HepG2 (cell line): Measurements from ENCODE around the gene PKNOX2. TPM values are rescaled to one million over a fixed set of nuclear protein-coding genes. Genes with fewer than 3 reads are reported as not detected.

Source experiments
- ATAC-seq: fragments of 200-7000 bp; cut with Tn5 transposase; 3 replicates; pipeline ENCODE4 v1.9.1; 2020; ENCODE audit warnings: mild to moderate bottlenecking, moderate library complexity
- BruUV-seq: library from RNA; stranded (reverse); fragments of 400-500 nt; replicated peaks from 2 replicates; lab custom pipeline; 2021; lab: Mats Ljungman, UMichigan
- CTCF ChIA-PET: fragments of 300-600 bp; formaldehyde crosslinking; extraction: SDS; loops from one replicate; lab custom pipeline; 2021; ENCODE audit warnings: low total read pairs, inconsistent platforms, low intra/inter-chr PET ratio; lab: Yijun Ruan, JAX
- POLR2A ChIA-PET: fragments of 350-600 bp; sonication (Branson Sonifier 250); formaldehyde crosslinking; loops from one replicate; lab custom pipeline; 2020; ENCODE audit warnings: antibody characterized with exemption, inconsistent platforms; lab: Yijun Ruan, JAX
- DNase-seq: peaks from one replicate; pipeline ENCODE4 v3.0.0-alpha.2; 2015; ENCODE audit warnings: low spot score
- FAIRE-seq: peaks from 3 replicates; lab custom pipeline; 2011; peaks lifted over from hg19 to GRCh38; lab: Jason Lieb, UNC
- H2AFZ ChIP-seq: one replicate; pipeline ENCODE4 v1.6.1; 2011; ENCODE audit warnings: low read length, inconsistent platforms
- H3K27ac ChIP-seq: fragments of 300-600 bp; 3 replicates; pipeline ENCODE4 v1.8.0; 2011; ENCODE audit warnings: mixed run types, mild to moderate bottlenecking, mixed read lengths, low read length, inconsistent platforms; ENCODE audit not compliant: insufficient read depth; ENCODE audit errors: extremely low read length
- H3K27me3 ChIP-seq, 2 experiments: fragments of 200-600 bp in 1 of 2; 2 replicates in 1 of 2; 3 replicates in 1 of 2; pipeline versions ENCODE4 v1.6.0 to v1.8.0; 2011; ENCODE audit warnings: low read length in 2 of 2, mild to moderate bottlenecking in 2 of 2, moderate library complexity in 2 of 2, inconsistent platforms in 1 of 2; ENCODE audit not compliant: insufficient read depth in 2 of 2, control insufficient read depth in 1 of 2
- H3K36me3 ChIP-seq, 2 experiments: fragments of 200-600 bp in 1 of 2; replicated peaks in 1 of 2; 2 replicates in 1 of 2; 3 replicates in 1 of 2; pipeline versions ENCODE4 v1.5.1 to v1.8.0; 2011; ENCODE audit warnings: low read length in 2 of 2, inconsistent platforms in 1 of 2; ENCODE audit not compliant: insufficient read depth in 2 of 2, control insufficient read depth in 1 of 2
- H3K4me1 ChIP-seq: 2 replicates; pipeline ENCODE4 v1.5.1; 2012; ENCODE audit warnings: low read length, inconsistent platforms; ENCODE audit not compliant: insufficient read depth
- H3K4me2 ChIP-seq: 2 replicates; pipeline ENCODE4 v1.6.0; 2011; ENCODE audit warnings: low read depth, low read length, inconsistent platforms
- H3K4me3 ChIP-seq, 3 experiments: fragments of 200-600 bp in 1 of 3; sonication (generic), shearing (Covaris generic) in 1 of 3; replicated peaks in 1 of 3; 2 replicates each; pipeline ENCODE4 v1.5.1; 2011 to 2016; ENCODE audit warnings: low read length in 3 of 3, inconsistent platforms in 2 of 3, low read depth in 2 of 3, mild to moderate bottlenecking in 2 of 3, control low read depth in 1 of 3, mixed read lengths in 1 of 3; ENCODE audit not compliant: insufficient read depth in 1 of 3
- H3K79me2 ChIP-seq: one replicate; pipeline ENCODE4 v1.6.1; 2011; ENCODE audit warnings: low read length, inconsistent platforms; ENCODE audit not compliant: insufficient read depth
- H3K9ac ChIP-seq: 2 replicates; pipeline ENCODE4 v1.6.0; 2011; ENCODE audit warnings: mild to moderate bottlenecking, low read depth, low read length, inconsistent platforms; ENCODE audit not compliant: insufficient read depth
- H3K9me3 ChIP-seq: 2 replicates; pipeline ENCODE4 v1.5.1; 2012; ENCODE audit warnings: mild to moderate bottlenecking, low read length
- H4K20me1 ChIP-seq: 2 replicates; pipeline ENCODE4 v1.6.0; 2011; ENCODE audit warnings: inconsistent platforms, mild to moderate bottlenecking, low read length, moderate library complexity; ENCODE audit not compliant: insufficient read depth
- EZH2 ChIP-seq: conservative IDR thresholded peaks from 2 replicates; pipeline ENCODE4 v1.6.1; 2012; ENCODE audit warnings: mild to moderate bottlenecking, low read depth, low read length, moderate library complexity
- FOXO1 ChIP-seq: sonication (generic); formaldehyde crosslinking; IDR thresholded peaks from 2 replicates; pipeline ENCODE4 v1.4.0; 2020; ENCODE audit warnings: missing genetic modification reagents
- KLF12 ChIP-seq: sonication (generic); formaldehyde crosslinking; IDR thresholded peaks from 2 replicates; pipeline ENCODE4 v1.4.0; 2020; ENCODE audit warnings: missing genetic modification reagents, borderline replicate concordance
- NR2F1 ChIP-seq, 2 experiments: fragments of 450-650 bp in 1 of 2; formaldehyde crosslinking in 1 of 2; IDR thresholded peaks; 2 replicates each; pipeline versions ENCODE4 v1.5.0 to v1.6.1; 2016 to 2020; ENCODE audit warnings: mild to moderate bottlenecking in 1 of 2, missing compliant biosample characterization in 1 of 2, missing genetic modification reagents in 1 of 2, moderate library complexity in 1 of 2
- PAX8 ChIP-seq: sonication (generic); formaldehyde crosslinking; IDR thresholded peaks from 2 replicates; pipeline ENCODE4 v1.8.0; 2022; ENCODE audit warnings: mild to moderate bottlenecking, missing genetic modification reagents, borderline replicate concordance
- TCF7L2 ChIP-seq: IDR thresholded peaks from 2 replicates; pipeline ENCODE4 v1.6.1; 2011; ENCODE audit warnings: mild to moderate bottlenecking, low read depth, low read length, moderate library complexity
- XBP1 ChIP-seq: sonication (generic); formaldehyde crosslinking; IDR thresholded peaks from 2 replicates; pipeline ENCODE4 v1.5.0; 2020; ENCODE audit warnings: missing genetic modification reagents
- ZBTB38 ChIP-seq: sonication (generic); formaldehyde crosslinking; IDR thresholded peaks from 2 replicates; pipeline ENCODE4 v1.5.1; 2020; ENCODE audit warnings: mild to moderate bottlenecking, missing genetic modification reagents
- ZFP41 ChIP-seq: sonication (generic); formaldehyde crosslinking; IDR thresholded peaks from 2 replicates; pipeline ENCODE4 v1.4.0; 2020; ENCODE audit warnings: mild to moderate bottlenecking, missing genetic modification reagents, borderline replicate concordance
- ZNF383 ChIP-seq: sonication (generic); formaldehyde crosslinking; IDR thresholded peaks from 2 replicates; pipeline ENCODE4 v1.4.0; 2020; ENCODE audit warnings: missing genetic modification reagents, mild to moderate bottlenecking, borderline replicate concordance
- ZNF446 ChIP-seq: sonication (generic); formaldehyde crosslinking; IDR thresholded peaks from 2 replicates; pipeline ENCODE4 v1.5.0; 2020; ENCODE audit warnings: mild to moderate bottlenecking, missing genetic modification reagents
- WGBS: methylation state at CpG from one replicate; pipeline ENCODE4 v1.1.6; 2017; ENCODE audit warnings: low lambda C conversion rate; 5-methylcytosine and 5-hydroxymethylcytosine counted together
- in situ Hi-C: cut with HindIII; loops from 2 replicates; pipeline ENCODE4 v1.10.0; 2017; ENCODE audit warnings: low pct_unique_long_range_greater_than_20kb; ENCODE audit not compliant: extremely low pct_ligation_motif_present
- intact Hi-C: fragments of 100-400 bp; cut with micrococcal nuclease; formaldehyde crosslinking; loops from one replicate; pipeline ENCODE4 v1.10.0; 2022; ENCODE audit not compliant: unreplicated experiment
- polyA plus RNA-seq, 8 experiments: library from polyadenylated mRNA; depleted of rRNA in 3 of 8; stranded (reverse) in 7 of 8; unstranded in 1 of 8; fragments of >200 nt; fragmentation: Illumina TruSeq in 4 of 8; extraction: Trizol in 4 of 8; gene quantifications; 2 replicates each; pipeline versions ENCODE4 v1.2.1 to v1.2.3, GENCODE V29; 2011 to 2016; ENCODE audit warnings: low read depth in 4 of 8, missing spikeins in 1 of 8, mixed read lengths in 1 of 8; ENCODE audit not compliant: insufficient read depth in 1 of 8
- total RNA-seq, 5 experiments: library from RNA; depleted of rRNA; stranded (reverse); fragments of >200 nt; fragmentation: Illumina TruSeq; extraction: Trizol; gene quantifications; 2 replicates each; pipeline ENCODE4 v1.2.3, GENCODE V29; 2016; ENCODE audit warnings: low read depth in 1 of 5
- TF ChIP-seq, protein P1 (sequence below): sonication (generic); formaldehyde crosslinking; IDR thresholded peaks from 2 replicates; pipeline ENCODE4 v1.5.0; 2020; ENCODE audit warnings: missing genetic modification reagents
- TF ChIP-seq, protein P2 (sequence below): sonication (generic); formaldehyde crosslinking; IDR thresholded peaks from 2 replicates; pipeline ENCODE4 v1.4.0; 2020; ENCODE audit warnings: missing genetic modification reagents
- TF ChIP-seq, protein P3 (sequence below): sonication (generic); formaldehyde crosslinking; IDR thresholded peaks from 2 replicates; pipeline ENCODE4 v1.4.0; 2020; ENCODE audit warnings: missing genetic modification reagents, mild to moderate bottlenecking, borderline replicate concordance
- TF ChIP-seq, protein P4 (sequence below): sonication (generic); formaldehyde crosslinking; IDR thresholded peaks from 2 replicates; pipeline ENCODE4 v1.4.0; 2020; ENCODE audit warnings: missing genetic modification reagents, borderline replicate concordance

Gene PKNOX2
- total and polyA plus RNA-seq, 2 of the 13 experiments (the other 11 are each of a cell fraction or from before 2014, with no cell fraction given), result not detected

DNA sequence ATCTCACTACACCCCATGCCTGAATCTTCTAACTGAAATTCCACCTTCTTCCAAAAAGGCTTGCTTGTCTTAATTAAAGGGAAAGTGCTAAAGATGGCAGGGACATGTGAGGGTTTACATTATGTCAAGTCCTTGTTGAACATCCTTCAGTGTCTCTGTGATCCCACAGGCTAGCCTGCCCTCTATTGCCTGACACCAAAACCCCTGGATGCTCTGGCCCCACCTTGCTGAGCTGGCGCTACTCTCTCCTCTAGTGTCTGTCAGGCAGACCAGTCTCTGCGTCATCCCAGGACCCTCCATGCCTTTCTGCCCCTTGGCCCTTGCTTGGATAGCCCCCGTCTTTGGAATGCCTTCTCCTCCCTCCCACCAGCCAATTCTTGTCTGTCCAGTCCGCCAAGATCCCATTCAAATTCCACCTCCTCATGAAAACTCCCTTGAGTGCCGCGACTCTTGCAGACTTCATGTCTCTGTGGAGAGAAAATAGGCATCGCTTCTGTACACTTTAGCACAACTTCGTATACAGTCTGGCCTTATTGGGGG lies 69.3 kb downstream of the PKNOX2 start:
- 67% methylated on average over 8 of the region's 8 CpGs for WGBS
- no peak for FAIRE-seq
- Histone ChIP-seq H4K20me1 (no peaks in the 10 kb centered on the region), H3K4me2 (no peak overlapping the region), H2AFZ (no peak overlapping the region), H3K36me3 (no peaks in the 10 kb centered on the region), H3K4me3 (no peak overlapping the region), H3K27ac (no peak overlapping the region), H3K4me1 (peaks cover 16% of the 10 kb centered on the region), H3K79me2 (no peaks in the 10 kb centered on the region), H3K9me3 (no peaks in the 10 kb centered on the region), H3K27me3 (peaks cover 2 to 3% of the 10 kb centered on the region in 2 experiments; a peak in 3 of 5 replicates), H3K9ac (no peak overlapping the region)
- intact Hi-C loops, result no loop called here
- in situ Hi-C loops, result no loop called here
- ATAC-seq, result no peak
- DNase-seq, result no peak
- ChIA-PET CTCF (no interaction called here), POLR2A (no interaction called here)
- BruUV-seq, result no TSS peak
- TF ChIP-seq, protein P1, sequence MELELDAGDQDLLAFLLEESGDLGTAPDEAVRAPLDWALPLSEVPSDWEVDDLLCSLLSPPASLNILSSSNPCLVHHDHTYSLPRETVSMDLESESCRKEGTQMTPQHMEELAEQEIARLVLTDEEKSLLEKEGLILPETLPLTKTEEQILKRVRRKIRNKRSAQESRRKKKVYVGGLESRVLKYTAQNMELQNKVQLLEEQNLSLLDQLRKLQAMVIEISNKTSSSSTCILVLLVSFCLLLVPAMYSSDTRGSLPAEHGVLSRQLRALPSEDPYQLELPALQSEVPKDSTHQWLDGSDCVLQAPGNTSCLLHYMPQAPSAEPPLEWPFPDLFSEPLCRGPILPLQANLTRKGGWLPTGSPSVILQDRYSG (CRISPR knock-in tag), result no peak
- TF ChIP-seq EZH2 (no peak), ZBTB38 (no peak), PAX8 (no peak), ZFP41 (CRISPR knock-in tag) (no peak), FOXO1 (no peak), ZNF383 (CRISPR knock-in tag) (no peak), NR2F1 (CRISPR knock-in tag; IDR thresholded peaks at IDR 0.05) (no peak), ZNF446 (CRISPR knock-in tag) (no peak), TCF7L2 (no peak), XBP1 (CRISPR knock-in tag) (no peak), KLF12 (CRISPR knock-in tag) (no peak)
- TF ChIP-seq, protein P2, sequence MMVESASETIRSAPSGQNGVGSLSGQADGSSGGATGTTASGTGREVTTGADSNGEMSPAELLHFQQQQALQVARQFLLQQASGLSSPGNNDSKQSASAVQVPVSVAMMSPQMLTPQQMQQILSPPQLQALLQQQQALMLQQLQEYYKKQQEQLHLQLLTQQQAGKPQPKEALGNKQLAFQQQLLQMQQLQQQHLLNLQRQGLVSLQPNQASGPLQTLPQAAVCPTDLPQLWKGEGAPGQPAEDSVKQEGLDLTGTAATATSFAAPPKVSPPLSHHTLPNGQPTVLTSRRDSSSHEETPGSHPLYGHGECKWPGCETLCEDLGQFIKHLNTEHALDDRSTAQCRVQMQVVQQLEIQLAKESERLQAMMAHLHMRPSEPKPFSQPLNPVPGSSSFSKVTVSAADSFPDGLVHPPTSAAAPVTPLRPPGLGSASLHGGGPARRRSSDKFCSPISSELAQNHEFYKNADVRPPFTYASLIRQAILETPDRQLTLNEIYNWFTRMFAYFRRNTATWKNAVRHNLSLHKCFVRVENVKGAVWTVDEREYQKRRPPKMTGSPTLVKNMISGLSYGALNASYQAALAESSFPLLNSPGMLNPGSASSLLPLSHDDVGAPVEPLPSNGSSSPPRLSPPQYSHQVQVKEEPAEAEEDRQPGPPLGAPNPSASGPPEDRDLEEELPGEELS (CRISPR knock-in tag), result no peak
- TF ChIP-seq, protein P3, sequence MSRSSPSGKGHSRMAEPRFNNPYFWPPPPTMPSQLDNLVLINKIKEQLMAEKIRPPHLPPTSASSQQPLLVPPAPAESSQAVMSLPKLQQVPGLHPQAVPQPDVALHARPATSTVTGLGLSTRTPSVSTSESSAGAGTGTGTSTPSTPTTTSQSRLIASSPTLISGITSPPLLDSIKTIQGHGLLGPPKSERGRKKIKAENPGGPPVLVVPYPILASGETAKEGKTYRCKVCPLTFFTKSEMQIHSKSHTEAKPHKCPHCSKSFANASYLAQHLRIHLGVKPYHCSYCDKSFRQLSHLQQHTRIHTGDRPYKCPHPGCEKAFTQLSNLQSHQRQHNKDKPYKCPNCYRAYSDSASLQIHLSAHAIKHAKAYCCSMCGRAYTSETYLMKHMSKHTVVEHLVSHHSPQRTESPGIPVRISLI (CRISPR knock-in tag), result no peak
- TF ChIP-seq, protein P4, sequence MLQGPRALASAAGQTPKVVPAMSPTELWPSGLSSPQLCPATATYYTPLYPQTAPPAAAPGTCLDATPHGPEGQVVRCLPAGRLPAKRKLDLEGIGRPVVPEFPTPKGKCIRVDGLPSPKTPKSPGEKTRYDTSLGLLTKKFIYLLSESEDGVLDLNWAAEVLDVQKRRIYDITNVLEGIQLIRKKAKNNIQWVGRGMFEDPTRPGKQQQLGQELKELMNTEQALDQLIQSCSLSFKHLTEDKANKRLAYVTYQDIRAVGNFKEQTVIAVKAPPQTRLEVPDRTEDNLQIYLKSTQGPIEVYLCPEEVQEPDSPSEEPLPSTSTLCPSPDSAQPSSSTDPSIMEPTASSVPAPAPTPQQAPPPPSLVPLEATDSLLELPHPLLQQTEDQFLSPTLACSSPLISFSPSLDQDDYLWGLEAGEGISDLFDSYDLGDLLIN (CRISPR knock-in tag), result no peak
